ENCODE data around the gene IGSF8. TPM values are rescaled to one million over a fixed set of nuclear protein-coding genes. Genes with fewer than 3 reads are reported as not detected.

The IGSF8 gene
- polyA plus RNA-seq, 1 donor from 2014 or later = 27.3 TPM

DNA sequence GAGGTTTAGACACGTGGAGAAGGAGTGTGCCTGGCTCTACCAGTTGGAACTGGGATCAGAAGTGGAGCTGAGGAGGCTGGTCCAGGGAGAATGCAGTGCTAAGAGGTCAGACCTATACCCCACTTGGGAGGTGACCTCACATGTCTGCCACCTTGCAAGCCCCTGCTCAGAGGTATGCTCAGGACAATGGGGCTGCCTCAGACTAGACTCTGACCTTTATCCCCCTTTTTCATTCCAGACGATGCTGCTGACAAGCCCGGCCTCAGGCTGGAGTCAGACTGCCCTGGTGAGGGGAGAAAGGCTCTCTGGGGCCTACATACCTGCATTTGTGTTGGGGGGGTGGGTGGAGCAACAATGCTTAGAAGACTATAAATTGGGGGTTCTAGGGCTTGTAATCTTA is 33.7 kb downstream of the IGSF8 start:
- Histone ChIP-seq H3K27me3 (ENCODE audit: insufficient read depth, low read depth, low read length) (peaks cover under 1% of the 10 kb centered on the region), H3K4me3 (ENCODE audit: low read length) (no peak overlapping the region), H3K9ac (ENCODE audit: low read length) (no peak overlapping the region), H3K79me2 (replicated peaks; ENCODE audit: insufficient read depth, low read length) (no peaks in the 10 kb centered on the region), H2AFZ (ENCODE audit: low read depth, low read length) (no peak overlapping the region), H3F3A (ENCODE audit: insufficient read depth, low read length, poor library complexity, severe bottlenecking) (no peaks in the 10 kb centered on the region), H3K9me2 (ENCODE audit: insufficient read depth, low read length) (no peaks in the 10 kb centered on the region), H3K36me3 (ENCODE audit: insufficient read depth, low read length) (no peaks in the 10 kb centered on the region), H4K20me1 (ENCODE audit: insufficient read depth) (no peaks in the 10 kb centered on the region), H3K9me3 (ENCODE audit: low read length) (no peaks in the 10 kb centered on the region), H3K27ac (ENCODE audit: low read length) (no peak overlapping the region), H3K4me2 (ENCODE audit: low read length) (no peak overlapping the region)
- TF ChIP-seq TAF1 (IDR thresholded peaks at IDR 0.05; ENCODE audit: low read depth) = no peak
- TF ChIP-seq MXI1 (conservative IDR thresholded peaks at IDR 0.05; ENCODE audit: poor library complexity, severe bottlenecking) = no peak
- no peak for TF ChIP-seq RAD21 (conservative IDR thresholded peaks at IDR 0.05)
- TF ChIP-seq, protein P1, sequence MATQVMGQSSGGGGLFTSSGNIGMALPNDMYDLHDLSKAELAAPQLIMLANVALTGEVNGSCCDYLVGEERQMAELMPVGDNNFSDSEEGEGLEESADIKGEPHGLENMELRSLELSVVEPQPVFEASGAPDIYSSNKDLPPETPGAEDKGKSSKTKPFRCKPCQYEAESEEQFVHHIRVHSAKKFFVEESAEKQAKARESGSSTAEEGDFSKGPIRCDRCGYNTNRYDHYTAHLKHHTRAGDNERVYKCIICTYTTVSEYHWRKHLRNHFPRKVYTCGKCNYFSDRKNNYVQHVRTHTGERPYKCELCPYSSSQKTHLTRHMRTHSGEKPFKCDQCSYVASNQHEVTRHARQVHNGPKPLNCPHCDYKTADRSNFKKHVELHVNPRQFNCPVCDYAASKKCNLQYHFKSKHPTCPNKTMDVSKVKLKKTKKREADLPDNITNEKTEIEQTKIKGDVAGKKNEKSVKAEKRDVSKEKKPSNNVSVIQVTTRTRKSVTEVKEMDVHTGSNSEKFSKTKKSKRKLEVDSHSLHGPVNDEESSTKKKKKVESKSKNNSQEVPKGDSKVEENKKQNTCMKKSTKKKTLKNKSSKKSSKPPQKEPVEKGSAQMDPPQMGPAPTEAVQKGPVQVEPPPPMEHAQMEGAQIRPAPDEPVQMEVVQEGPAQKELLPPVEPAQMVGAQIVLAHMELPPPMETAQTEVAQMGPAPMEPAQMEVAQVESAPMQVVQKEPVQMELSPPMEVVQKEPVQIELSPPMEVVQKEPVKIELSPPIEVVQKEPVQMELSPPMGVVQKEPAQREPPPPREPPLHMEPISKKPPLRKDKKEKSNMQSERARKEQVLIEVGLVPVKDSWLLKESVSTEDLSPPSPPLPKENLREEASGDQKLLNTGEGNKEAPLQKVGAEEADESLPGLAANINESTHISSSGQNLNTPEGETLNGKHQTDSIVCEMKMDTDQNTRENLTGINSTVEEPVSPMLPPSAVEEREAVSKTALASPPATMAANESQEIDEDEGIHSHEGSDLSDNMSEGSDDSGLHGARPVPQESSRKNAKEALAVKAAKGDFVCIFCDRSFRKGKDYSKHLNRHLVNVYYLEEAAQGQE (IDR thresholded peaks at IDR 0.05; ENCODE audit: borderline replicate concordance) = no peak
- TF ChIP-seq EZH2 (IDR thresholded peaks at IDR 0.05; ENCODE audit: borderline replicate concordance, insufficient read depth, low read length, poor library complexity, severe bottlenecking) = no peak
- no peak for TF ChIP-seq SMC3 (conservative IDR thresholded peaks at IDR 0.05; ENCODE audit: poor library complexity)
- no peak for TF ChIP-seq CTCF (IDR thresholded peaks at IDR 0.05; ENCODE audit: poor library complexity, severe bottlenecking)
- no peak for TF ChIP-seq POLR2AphosphoS5 (IDR thresholded peaks at IDR 0.05)
- no peak for TF ChIP-seq EP300 (conservative IDR thresholded peaks at IDR 0.05; ENCODE audit: poor library complexity, severe bottlenecking)

- no peaks in the 10 kb centered on the region for H4K20me1 ChIP-seq (ENCODE audit: insufficient read depth)
- TF ChIP-seq SMC3 (conservative IDR thresholded peaks at IDR 0.05; ENCODE audit: poor library complexity) (no peak), POLR2AphosphoS5 (IDR thresholded peaks at IDR 0.05) (no peak), RAD21 (conservative IDR thresholded peaks at IDR 0.05) (no peak), EZH2 (IDR thresholded peaks at IDR 0.05; ENCODE audit: borderline replicate concordance, insufficient read depth, low read length, poor library complexity, severe bottlenecking) (no peak), CTCF (IDR thresholded peaks at IDR 0.05; ENCODE audit: poor library complexity, severe bottlenecking) (no peak), EP300 (conservative IDR thresholded peaks at IDR 0.05; ENCODE audit: poor library complexity, severe bottlenecking) (no peak), TAF1 (IDR thresholded peaks at IDR 0.05; ENCODE audit: low read depth) (no peak), MXI1 (conservative IDR thresholded peaks at IDR 0.05; ENCODE audit: poor library complexity, severe bottlenecking) (no peak)
- TF ChIP-seq, protein P1 (IDR thresholded peaks at IDR 0.05; ENCODE audit: borderline replicate concordance) = no peak
- no peaks in the 10 kb centered on the region for H3F3A ChIP-seq (ENCODE audit: insufficient read depth, low read length, poor library complexity, severe bottlenecking)
- no peak overlapping the region for H3K9ac ChIP-seq (ENCODE audit: low read length)
- no peaks in the 10 kb centered on the region for H3K27me3 ChIP-seq (ENCODE audit: insufficient read depth, low read depth, low read length)
- no peak overlapping the region for H3K4me3 ChIP-seq (ENCODE audit: low read length)
- H2AFZ ChIP-seq (ENCODE audit: low read depth, low read length) = no peak overlapping the region
- no peak overlapping the region for H3K27ac ChIP-seq (ENCODE audit: low read length)
- H3K9me2 ChIP-seq (ENCODE audit: insufficient read depth, low read length) = no peaks in the 10 kb centered on the region
- H3K9me3 ChIP-seq (ENCODE audit: low read length) = no peaks in the 10 kb centered on the region
- H3K4me2 ChIP-seq (ENCODE audit: low read length) = no peak overlapping the region
- no peaks in the 10 kb centered on the region for H3K36me3 ChIP-seq (ENCODE audit: insufficient read depth, low read length)
- H3K79me2 ChIP-seq (replicated peaks; ENCODE audit: insufficient read depth, low read length) = no peaks in the 10 kb centered on the region
Measured at GRCh38 chr1:160064164-160064563, 34.3 kb downstream of the IGSF8 start.
